HepG2 (cell line): ENCODE results near the gene KCNIP3. TPM values are rescaled to one million over a fixed set of nuclear protein-coding genes. Genes with fewer than 3 reads are reported as not detected.

Experiments used
- GFI1 ChIP-seq: sonication (generic); formaldehyde crosslinking; IDR thresholded peaks from 2 replicates; pipeline ENCODE4 v1.5.0; 2020; ENCODE audit warnings: missing genetic modification reagents, mild to moderate bottlenecking, borderline replicate concordance
- RXRA ChIP-seq: sonication (generic); formaldehyde crosslinking; IDR thresholded peaks from 2 replicates; pipeline ENCODE4 v1.5.1; 2020; ENCODE audit warnings: missing genetic modification reagents
- SP1 ChIP-seq, 2 experiments: fragments of 450-650 bp in 1 of 2; sonication (generic) in 1 of 2; formaldehyde crosslinking in 1 of 2; IDR thresholded peaks; 2 replicates each; pipeline versions ENCODE4 v1.4.0 to v1.6.1; 2016 to 2020; ENCODE audit warnings: missing genetic modification reagents in 1 of 2
- TBX3 ChIP-seq: fragments of 450-650 bp; IDR thresholded peaks from 2 replicates; pipeline ENCODE4 v1.6.1; 2017; ENCODE audit warnings: antibody characterized with exemption, mild to moderate bottlenecking, inconsistent platforms, borderline replicate concordance
- ZNF546 ChIP-seq: sonication (generic); formaldehyde crosslinking; conservative IDR thresholded peaks from 2 replicates; pipeline ENCODE4 v1.8.1; 2023; ENCODE audit warnings: mild to moderate bottlenecking, missing genetic modification reagents
- polyA plus RNA-seq, 8 experiments: library from polyadenylated mRNA; depleted of rRNA in 3 of 8; stranded (reverse) in 7 of 8; unstranded in 1 of 8; fragments of >200 nt; fragmentation: Illumina TruSeq in 4 of 8; extraction: Trizol in 4 of 8; gene quantifications; 2 replicates each; pipeline versions ENCODE4 v1.2.1 to v1.2.3, GENCODE V29; 2011 to 2016; ENCODE audit warnings: low read depth in 4 of 8, missing spikeins in 1 of 8, mixed read lengths in 1 of 8; ENCODE audit not compliant: insufficient read depth in 1 of 8
- total RNA-seq, 5 experiments: library from RNA; depleted of rRNA; stranded (reverse); fragments of >200 nt; fragmentation: Illumina TruSeq; extraction: Trizol; gene quantifications; 2 replicates each; pipeline ENCODE4 v1.2.3, GENCODE V29; 2016; ENCODE audit warnings: low read depth in 1 of 5
- TF ChIP-seq, protein P1 (sequence below): sonication (generic); formaldehyde crosslinking; IDR thresholded peaks from 2 replicates; pipeline ENCODE4 v1.4.0; 2020; ENCODE audit warnings: missing genetic modification reagents, borderline replicate concordance
- TF ChIP-seq, protein P2 (sequence below): sonication (generic); formaldehyde crosslinking; IDR thresholded peaks from 2 replicates; pipeline ENCODE4 v1.8.1; 2022; ENCODE audit warnings: mild to moderate bottlenecking, missing genetic modification reagents
- TF ChIP-seq, protein P3 (sequence below): IDR thresholded peaks from 2 replicates; pipeline ENCODE4 v1.4.0; 2020; ENCODE audit warnings: mild to moderate bottlenecking, missing genetic modification reagents
- TF ChIP-seq, protein P4 (sequence below): sonication (generic); formaldehyde crosslinking; IDR thresholded peaks from 2 replicates; pipeline ENCODE4 v1.4.0; 2020; ENCODE audit warnings: missing genetic modification reagents
- TF ChIP-seq, protein P5 (sequence below): sonication (generic); formaldehyde crosslinking; IDR thresholded peaks from 2 replicates; pipeline ENCODE4 v1.5.1; 2020; ENCODE audit warnings: mild to moderate bottlenecking, missing genetic modification reagents, moderate library complexity

The KCNIP3 gene
- total and polyA plus RNA-seq, 2 of the 13 experiments (the other 11 are each of a cell fraction or from before 2014, with no cell fraction given), result not detected

DNA sequence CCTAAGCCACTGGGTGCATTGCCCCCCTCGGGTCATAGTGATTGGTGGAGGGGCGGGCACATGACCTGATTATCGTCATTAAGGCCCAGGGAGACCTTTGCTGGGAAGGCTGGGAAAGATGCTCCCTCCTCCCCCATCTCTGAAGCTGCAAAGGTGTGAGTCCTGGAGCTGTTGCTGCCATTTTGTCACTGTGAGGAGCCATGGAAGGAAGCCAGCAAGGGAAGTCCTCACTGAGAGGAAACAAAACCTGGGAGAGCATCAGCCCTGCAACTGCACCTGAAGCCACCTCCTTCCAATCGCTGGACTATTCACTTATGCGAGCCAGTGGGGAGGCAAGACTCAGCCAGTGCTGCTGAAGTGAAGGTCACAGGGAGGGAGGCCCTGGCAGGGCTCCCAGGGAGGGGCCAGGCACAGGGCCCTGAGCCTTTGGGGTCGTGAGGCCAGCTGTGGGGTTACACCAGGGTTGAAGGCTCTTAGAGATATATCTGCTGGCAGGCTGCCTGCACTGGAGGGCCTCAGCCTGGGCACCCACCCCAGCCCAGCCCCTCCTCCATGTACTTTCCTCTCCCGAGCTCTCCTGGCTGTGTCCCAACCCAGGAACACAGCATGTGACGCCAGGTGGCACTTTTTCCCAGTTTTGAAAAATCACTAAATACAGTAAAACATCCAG is 94.6 kb downstream of the KCNIP3 start (continued):
- TF ChIP-seq, protein P1, sequence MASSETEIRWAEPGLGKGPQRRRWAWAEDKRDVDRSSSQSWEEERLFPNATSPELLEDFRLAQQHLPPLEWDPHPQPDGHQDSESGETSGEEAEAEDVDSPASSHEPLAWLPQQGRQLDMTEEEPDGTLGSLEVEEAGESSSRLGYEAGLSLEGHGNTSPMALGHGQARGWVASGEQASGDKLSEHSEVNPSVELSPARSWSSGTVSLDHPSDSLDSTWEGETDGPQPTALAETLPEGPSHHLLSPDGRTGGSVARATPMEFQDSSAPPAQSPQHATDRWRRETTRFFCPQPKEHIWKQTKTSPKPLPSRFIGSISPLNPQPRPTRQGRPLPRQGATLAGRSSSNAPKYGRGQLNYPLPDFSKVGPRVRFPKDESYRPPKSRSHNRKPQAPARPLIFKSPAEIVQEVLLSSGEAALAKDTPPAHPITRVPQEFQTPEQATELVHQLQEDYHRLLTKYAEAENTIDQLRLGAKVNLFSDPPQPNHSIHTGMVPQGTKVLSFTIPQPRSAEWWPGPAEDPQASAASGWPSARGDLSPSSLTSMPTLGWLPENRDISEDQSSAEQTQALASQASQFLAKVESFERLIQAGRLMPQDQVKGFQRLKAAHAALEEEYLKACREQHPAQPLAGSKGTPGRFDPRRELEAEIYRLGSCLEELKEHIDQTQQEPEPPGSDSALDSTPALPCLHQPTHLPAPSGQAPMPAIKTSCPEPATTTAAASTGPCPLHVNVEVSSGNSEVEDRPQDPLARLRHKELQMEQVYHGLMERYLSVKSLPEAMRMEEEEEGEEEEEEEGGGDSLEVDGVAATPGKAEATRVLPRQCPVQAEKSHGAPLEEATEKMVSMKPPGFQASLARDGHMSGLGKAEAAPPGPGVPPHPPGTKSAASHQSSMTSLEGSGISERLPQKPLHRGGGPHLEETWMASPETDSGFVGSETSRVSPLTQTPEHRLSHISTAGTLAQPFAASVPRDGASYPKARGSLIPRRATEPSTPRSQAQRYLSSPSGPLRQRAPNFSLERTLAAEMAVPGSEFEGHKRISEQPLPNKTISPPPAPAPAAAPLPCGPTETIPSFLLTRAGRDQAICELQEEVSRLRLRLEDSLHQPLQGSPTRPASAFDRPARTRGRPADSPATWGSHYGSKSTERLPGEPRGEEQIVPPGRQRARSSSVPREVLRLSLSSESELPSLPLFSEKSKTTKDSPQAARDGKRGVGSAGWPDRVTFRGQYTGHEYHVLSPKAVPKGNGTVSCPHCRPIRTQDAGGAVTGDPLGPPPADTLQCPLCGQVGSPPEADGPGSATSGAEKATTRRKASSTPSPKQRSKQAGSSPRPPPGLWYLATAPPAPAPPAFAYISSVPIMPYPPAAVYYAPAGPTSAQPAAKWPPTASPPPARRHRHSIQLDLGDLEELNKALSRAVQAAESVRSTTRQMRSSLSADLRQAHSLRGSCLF (CRISPR knock-in tag), result no peak
- TF ChIP-seq, protein P2, sequence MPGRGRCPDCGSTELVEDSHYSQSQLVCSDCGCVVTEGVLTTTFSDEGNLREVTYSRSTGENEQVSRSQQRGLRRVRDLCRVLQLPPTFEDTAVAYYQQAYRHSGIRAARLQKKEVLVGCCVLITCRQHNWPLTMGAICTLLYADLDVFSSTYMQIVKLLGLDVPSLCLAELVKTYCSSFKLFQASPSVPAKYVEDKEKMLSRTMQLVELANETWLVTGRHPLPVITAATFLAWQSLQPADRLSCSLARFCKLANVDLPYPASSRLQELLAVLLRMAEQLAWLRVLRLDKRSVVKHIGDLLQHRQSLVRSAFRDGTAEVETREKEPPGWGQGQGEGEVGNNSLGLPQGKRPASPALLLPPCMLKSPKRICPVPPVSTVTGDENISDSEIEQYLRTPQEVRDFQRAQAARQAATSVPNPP (CRISPR knock-in tag), result 0 out of 2 replicates have a peak, but pooled peaks have one; percentile 29
- TF ChIP-seq TBX3 (no peak), ZNF546 (CRISPR knock-in tag) (0 out of 2 replicates have a peak, but pooled peaks have one; percentile 48), GFI1 (CRISPR knock-in tag) (0 out of 2 replicates have a peak, but pooled peaks have one; percentile 44), RXRA (peak; percentile 74; the same call in 1 of the 2 replicates), SP1 (IDR thresholded peaks at IDR 0.05) (no peak), SP1 (CRISPR knock-in tag; IDR thresholded peaks at IDR 0.05) (no peak)
- TF ChIP-seq, protein P3, sequence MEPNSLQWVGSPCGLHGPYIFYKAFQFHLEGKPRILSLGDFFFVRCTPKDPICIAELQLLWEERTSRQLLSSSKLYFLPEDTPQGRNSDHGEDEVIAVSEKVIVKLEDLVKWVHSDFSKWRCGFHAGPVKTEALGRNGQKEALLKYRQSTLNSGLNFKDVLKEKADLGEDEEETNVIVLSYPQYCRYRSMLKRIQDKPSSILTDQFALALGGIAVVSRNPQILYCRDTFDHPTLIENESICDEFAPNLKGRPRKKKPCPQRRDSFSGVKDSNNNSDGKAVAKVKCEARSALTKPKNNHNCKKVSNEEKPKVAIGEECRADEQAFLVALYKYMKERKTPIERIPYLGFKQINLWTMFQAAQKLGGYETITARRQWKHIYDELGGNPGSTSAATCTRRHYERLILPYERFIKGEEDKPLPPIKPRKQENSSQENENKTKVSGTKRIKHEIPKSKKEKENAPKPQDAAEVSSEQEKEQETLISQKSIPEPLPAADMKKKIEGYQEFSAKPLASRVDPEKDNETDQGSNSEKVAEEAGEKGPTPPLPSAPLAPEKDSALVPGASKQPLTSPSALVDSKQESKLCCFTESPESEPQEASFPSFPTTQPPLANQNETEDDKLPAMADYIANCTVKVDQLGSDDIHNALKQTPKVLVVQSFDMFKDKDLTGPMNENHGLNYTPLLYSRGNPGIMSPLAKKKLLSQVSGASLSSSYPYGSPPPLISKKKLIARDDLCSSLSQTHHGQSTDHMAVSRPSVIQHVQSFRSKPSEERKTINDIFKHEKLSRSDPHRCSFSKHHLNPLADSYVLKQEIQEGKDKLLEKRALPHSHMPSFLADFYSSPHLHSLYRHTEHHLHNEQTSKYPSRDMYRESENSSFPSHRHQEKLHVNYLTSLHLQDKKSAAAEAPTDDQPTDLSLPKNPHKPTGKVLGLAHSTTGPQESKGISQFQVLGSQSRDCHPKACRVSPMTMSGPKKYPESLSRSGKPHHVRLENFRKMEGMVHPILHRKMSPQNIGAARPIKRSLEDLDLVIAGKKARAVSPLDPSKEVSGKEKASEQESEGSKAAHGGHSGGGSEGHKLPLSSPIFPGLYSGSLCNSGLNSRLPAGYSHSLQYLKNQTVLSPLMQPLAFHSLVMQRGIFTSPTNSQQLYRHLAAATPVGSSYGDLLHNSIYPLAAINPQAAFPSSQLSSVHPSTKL (CRISPR knock-in tag), result peak; percentile 83; the same call in 1 of the 2 replicates
- TF ChIP-seq, protein P4, sequence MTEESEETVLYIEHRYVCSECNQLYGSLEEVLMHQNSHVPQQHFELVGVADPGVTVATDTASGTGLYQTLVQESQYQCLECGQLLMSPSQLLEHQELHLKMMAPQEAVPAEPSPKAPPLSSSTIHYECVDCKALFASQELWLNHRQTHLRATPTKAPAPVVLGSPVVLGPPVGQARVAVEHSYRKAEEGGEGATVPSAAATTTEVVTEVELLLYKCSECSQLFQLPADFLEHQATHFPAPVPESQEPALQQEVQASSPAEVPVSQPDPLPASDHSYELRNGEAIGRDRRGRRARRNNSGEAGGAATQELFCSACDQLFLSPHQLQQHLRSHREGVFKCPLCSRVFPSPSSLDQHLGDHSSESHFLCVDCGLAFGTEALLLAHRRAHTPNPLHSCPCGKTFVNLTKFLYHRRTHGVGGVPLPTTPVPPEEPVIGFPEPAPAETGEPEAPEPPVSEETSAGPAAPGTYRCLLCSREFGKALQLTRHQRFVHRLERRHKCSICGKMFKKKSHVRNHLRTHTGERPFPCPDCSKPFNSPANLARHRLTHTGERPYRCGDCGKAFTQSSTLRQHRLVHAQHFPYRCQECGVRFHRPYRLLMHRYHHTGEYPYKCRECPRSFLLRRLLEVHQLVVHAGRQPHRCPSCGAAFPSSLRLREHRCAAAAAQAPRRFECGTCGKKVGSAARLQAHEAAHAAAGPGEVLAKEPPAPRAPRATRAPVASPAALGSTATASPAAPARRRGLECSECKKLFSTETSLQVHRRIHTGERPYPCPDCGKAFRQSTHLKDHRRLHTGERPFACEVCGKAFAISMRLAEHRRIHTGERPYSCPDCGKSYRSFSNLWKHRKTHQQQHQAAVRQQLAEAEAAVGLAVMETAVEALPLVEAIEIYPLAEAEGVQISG (CRISPR knock-in tag), result peak; percentile 58
- TF ChIP-seq, protein P5, sequence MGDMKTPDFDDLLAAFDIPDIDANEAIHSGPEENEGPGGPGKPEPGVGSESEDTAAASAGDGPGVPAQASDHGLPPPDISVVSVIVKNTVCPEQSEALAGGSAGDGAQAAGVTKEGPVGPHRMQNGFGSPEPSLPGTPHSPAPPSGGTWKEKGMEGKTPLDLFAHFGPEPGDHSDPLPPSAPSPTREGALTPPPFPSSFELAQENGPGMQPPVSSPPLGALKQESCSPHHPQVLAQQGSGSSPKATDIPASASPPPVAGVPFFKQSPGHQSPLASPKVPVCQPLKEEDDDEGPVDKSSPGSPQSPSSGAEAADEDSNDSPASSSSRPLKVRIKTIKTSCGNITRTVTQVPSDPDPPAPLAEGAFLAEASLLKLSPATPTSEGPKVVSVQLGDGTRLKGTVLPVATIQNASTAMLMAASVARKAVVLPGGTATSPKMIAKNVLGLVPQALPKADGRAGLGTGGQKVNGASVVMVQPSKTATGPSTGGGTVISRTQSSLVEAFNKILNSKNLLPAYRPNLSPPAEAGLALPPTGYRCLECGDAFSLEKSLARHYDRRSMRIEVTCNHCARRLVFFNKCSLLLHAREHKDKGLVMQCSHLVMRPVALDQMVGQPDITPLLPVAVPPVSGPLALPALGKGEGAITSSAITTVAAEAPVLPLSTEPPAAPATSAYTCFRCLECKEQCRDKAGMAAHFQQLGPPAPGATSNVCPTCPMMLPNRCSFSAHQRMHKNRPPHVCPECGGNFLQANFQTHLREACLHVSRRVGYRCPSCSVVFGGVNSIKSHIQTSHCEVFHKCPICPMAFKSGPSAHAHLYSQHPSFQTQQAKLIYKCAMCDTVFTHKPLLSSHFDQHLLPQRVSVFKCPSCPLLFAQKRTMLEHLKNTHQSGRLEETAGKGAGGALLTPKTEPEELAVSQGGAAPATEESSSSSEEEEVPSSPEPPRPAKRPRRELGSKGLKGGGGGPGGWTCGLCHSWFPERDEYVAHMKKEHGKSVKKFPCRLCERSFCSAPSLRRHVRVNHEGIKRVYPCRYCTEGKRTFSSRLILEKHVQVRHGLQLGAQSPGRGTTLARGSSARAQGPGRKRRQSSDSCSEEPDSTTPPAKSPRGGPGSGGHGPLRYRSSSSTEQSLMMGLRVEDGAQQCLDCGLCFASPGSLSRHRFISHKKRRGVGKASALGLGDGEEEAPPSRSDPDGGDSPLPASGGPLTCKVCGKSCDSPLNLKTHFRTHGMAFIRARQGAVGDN (CRISPR knock-in tag), result peak; percentile 65
